ENCODE results near the gene CCDC174.

GRCh38 chr3:14687360-14687759 lies 35.8 kb downstream of the CCDC174 start:
- TF ChIP-seq CHD4 (IDR thresholded peaks at IDR 0.05; ENCODE audit: borderline replicate concordance) (no peak), CTCF (IDR thresholded peaks at IDR 0.05) (no peak), FOSL2 (IDR thresholded peaks at IDR 0.05) (no peak), FOSL2 (CRISPR knock-in tag; IDR thresholded peaks at IDR 0.05) (no peak), POLR2A (IDR thresholded peaks at IDR 0.05; ENCODE audit: low read length) (no peak), JUNB (IDR thresholded peaks at IDR 0.05) (no peak), ZFP36 (IDR thresholded peaks at IDR 0.05; ENCODE audit: borderline replicate concordance, partially characterized antibody) (no peak), EP300 (IDR thresholded peaks at IDR 0.05) (no peak), E2F6 (IDR thresholded peaks at IDR 0.05; ENCODE audit: borderline replicate concordance, low read depth) (no peak), RAD21 (conservative IDR thresholded peaks at IDR 0.05 in 1 of 2, IDR thresholded peaks at IDR 0.05 in 1 of 2) (no peak)

All from A549 (cell line).